ENCODE measurements around the gene MYO5B.

Gene MYO5B

GRCh38 chr18:49866680-49867079 lies 328.3 kb downstream of the MYO5B start:
- Histone ChIP-seq H2AFZ (ENCODE audit: low read depth, low read length) (no peak overlapping the region), H3K9me3 (ENCODE audit: insufficient read depth, low read length, severe bottlenecking) (no peaks in the 10 kb centered on the region), H3K27ac (ENCODE audit: low read length) (no peak overlapping the region), H3K79me2 (ENCODE audit: insufficient read depth, low read length) (no peaks in the 10 kb centered on the region), H3K27me3 (ENCODE audit: insufficient read depth, low read length, poor library complexity) (peaks cover 19% of the 10 kb centered on the region), H3K9ac (ENCODE audit: low read depth, low read length) (no peak overlapping the region), H3K4me2 (ENCODE audit: insufficient read depth, low read length) (no peak overlapping the region), H3K36me3 (ENCODE audit: insufficient read depth, low read length) (no peaks in the 10 kb centered on the region), H3K4me1 (ENCODE audit: insufficient read depth, low read length) (no peaks in the 10 kb centered on the region), H4K20me1 (ENCODE audit: insufficient read depth, low read length) (no peaks in the 10 kb centered on the region), H3K4me3 (ENCODE audit: low read depth in 1 of 2, low read length in 2 of 2) (no peak overlapping the region)
- ATAC-seq (ENCODE audit: insufficient read depth, low read depth) = no peak
- no peak for TF ChIP-seq EZH2 (IDR thresholded peaks at IDR 0.05; ENCODE audit: borderline replicate concordance, low read depth, low read length, severe bottlenecking)
- no peak for TF ChIP-seq CTCF (IDR thresholded peaks at IDR 0.05; ENCODE audit: borderline replicate concordance, extremely low read depth, low read length, poor library complexity, severe bottlenecking)
- DNase-seq = no peak

GRCh38 chr18:49865401-49865800 lies 329.5 kb downstream of the MYO5B start:
- H3K4me1 ChIP-seq (ENCODE audit: insufficient read depth, low read length) = no peaks in the 10 kb centered on the region
- no peaks in the 10 kb centered on the region for H4K20me1 ChIP-seq (ENCODE audit: insufficient read depth, low read length)
- H3K36me3 ChIP-seq (ENCODE audit: insufficient read depth, low read length) = no peaks in the 10 kb centered on the region
- ATAC-seq (ENCODE audit: insufficient read depth, low read depth) (no peak), DNase-seq (no peak)
- H3K27ac ChIP-seq (ENCODE audit: low read length) = no peak overlapping the region
- H3K4me3 ChIP-seq (ENCODE audit: low read depth in 1 of 2, low read length in 2 of 2) = no peak overlapping the region
- peaks cover 19% of the 10 kb centered on the region for H3K27me3 ChIP-seq (ENCODE audit: insufficient read depth, low read length, poor library complexity)
- no peaks in the 10 kb centered on the region for H3K9me3 ChIP-seq (ENCODE audit: insufficient read depth, low read length, severe bottlenecking)
- no peak overlapping the region for H3K9ac ChIP-seq (ENCODE audit: low read depth, low read length)
- H3K4me2 ChIP-seq (ENCODE audit: insufficient read depth, low read length) = no peak overlapping the region
- no peak overlapping the region for H2AFZ ChIP-seq (ENCODE audit: low read depth, low read length)
- TF ChIP-seq CTCF (IDR thresholded peaks at IDR 0.05; ENCODE audit: borderline replicate concordance, extremely low read depth, low read length, poor library complexity, severe bottlenecking) (no peak), EZH2 (IDR thresholded peaks at IDR 0.05; ENCODE audit: borderline replicate concordance, low read depth, low read length, severe bottlenecking) (no peak)
- no peaks in the 10 kb centered on the region for H3K79me2 ChIP-seq (ENCODE audit: insufficient read depth, low read length)

GRCh38 chr18:49863769-49864621 lies 331.0 kb downstream of the MYO5B start:
- no peaks in the 10 kb centered on the region for H3K79me2 ChIP-seq (ENCODE audit: insufficient read depth, low read length)
- no peaks in the 10 kb centered on the region for H4K20me1 ChIP-seq (ENCODE audit: insufficient read depth, low read length)
- no peaks in the 10 kb centered on the region for H3K36me3 ChIP-seq (ENCODE audit: insufficient read depth, low read length)
- no peaks in the 10 kb centered on the region for H3K4me1 ChIP-seq (ENCODE audit: insufficient read depth, low read length)
- no peak for DNase-seq
- H2AFZ ChIP-seq (ENCODE audit: low read depth, low read length) = no peak overlapping the region
- no peak overlapping the region for H3K27ac ChIP-seq (ENCODE audit: low read length)
- H3K4me2 ChIP-seq (ENCODE audit: insufficient read depth, low read length) = no peak overlapping the region
- TF ChIP-seq CTCF (IDR thresholded peaks at IDR 0.05; ENCODE audit: borderline replicate concordance, extremely low read depth, low read length, poor library complexity, severe bottlenecking) (no peak), EZH2 (IDR thresholded peaks at IDR 0.05; ENCODE audit: borderline replicate concordance, low read depth, low read length, severe bottlenecking) (no peak)
- H3K4me3 ChIP-seq (ENCODE audit: low read depth in 1 of 2, low read length in 2 of 2) = no peak overlapping the region
- peaks cover 19% of the 10 kb centered on the region for H3K27me3 ChIP-seq (ENCODE audit: insufficient read depth, low read length, poor library complexity)
- H3K9ac ChIP-seq (ENCODE audit: low read depth, low read length) = no peak overlapping the region
- H3K9me3 ChIP-seq (ENCODE audit: insufficient read depth, low read length, severe bottlenecking) = no peaks in the 10 kb centered on the region
- no peak for ATAC-seq (ENCODE audit: insufficient read depth, low read depth)

Data from DND-41 (cell line).